Uterus (tissue), 2 donors: ENCODE data around the gene ME3.

Experiments used
- CTCF ChIP-seq, 4 experiments: fragments of 200-600 bp in 2 of 4; fragments of 450-650 bp in 2 of 4; sonication (generic) in 2 of 4; IDR thresholded peaks; one replicate each; pipeline ENCODE4 v1.5.1; 2016 to 2019; ENCODE audit warnings: antibody characterized with exemption in 4 of 4, mild to moderate bottlenecking in 2 of 4, moderate library complexity in 1 of 4
- POLR2A ChIP-seq, 2 donors: fragments of 450-650 bp; IDR thresholded peaks; one replicate each; pipeline ENCODE4 v1.6.1; 2016; ENCODE audit warnings: antibody characterized with exemption in 2 of 2, mild to moderate bottlenecking in 1 of 2, moderate library complexity in 1 of 2

- TF ChIP-seq POLR2A (IDR thresholded peaks at IDR 0.05): no peak
- TF ChIP-seq CTCF (IDR thresholded peaks at IDR 0.05): no peak
These were observed 9.0 kb upstream of the ME3 start for GRCh38 chr11:86681483-86681756.
